ENCODE data around the gene NECTIN4. TPM values are rescaled to one million over a fixed set of nuclear protein-coding genes. Genes with fewer than 3 reads are reported as not detected.
"Not testable (repeated sequence)": the region's sequence is repeated elsewhere in the genome, so short reads cannot be mapped to it uniquely, and the experiment has no call there.

NECTIN4 gene
- 0.05 and 0.18 TPM in 2 replicates for total RNA-seq

- intact Hi-C loops (cut with micrococcal nuclease), result no loop called here
These were observed at the start of gene NECTIN4 for GRCh38 chr1:161089251-161089924. Gene NECTIN4, minus strand, starts transcription at chr1:161089558. Its CDS starts 262 bp downstream, at chr1:161089296.

- intact Hi-C loops (cut with micrococcal nuclease), result loop anchor here (10.0 kb wide), 1 partner anchor 144 kb away; no protein-coding TSS in a partner anchor
These were observed 49.1 kb upstream of the NECTIN4 start for GRCh38 chr1:161138431-161138830.

GRCh38 chr1:161137881-161138280 lies 48.5 kb upstream of the NECTIN4 start:
- intact Hi-C loops (cut with micrococcal nuclease), result loop anchor here (10.0 kb wide), 1 partner anchor 143 kb away; no protein-coding TSS in a partner anchor

- intact Hi-C loops (cut with micrococcal nuclease), result loop anchor here (2.0 to 10.0 kb wide), 2 partner anchors 62 to 138 kb away; no protein-coding TSS in a partner anchor
These were observed 43.9 kb upstream of the NECTIN4 start for GRCh38 chr1:161133220-161133740.

- intact Hi-C loops (cut with micrococcal nuclease), result loop anchor here (1.0 to 10.0 kb wide), 5 partner anchors 14 to 138 kb away; partner anchors contain the start of genes NIT1, PFDN2, PPOX and UFC1
These were observed 43.3 kb upstream of the NECTIN4 start, which contains the start of gene DEDD for GRCh38 chr1:161132410-161133219. Gene DEDD, minus strand, starts transcription at chr1:161132667. Its CDS starts 8,205 bp downstream, at chr1:161124462.

GRCh38 chr1:161131523-161132409 lies 42.4 kb upstream of the NECTIN4 start:
- intact Hi-C loops (cut with micrococcal nuclease), result loop anchor here (1.0 to 10.0 kb wide), 5 partner anchors 13 to 137 kb away; partner anchors contain the start of genes NIT1, PFDN2, PPOX and UFC1

- intact Hi-C loops (cut with micrococcal nuclease), result loop anchor here (10.0 kb wide), 1 partner anchor 135 kb away; no protein-coding TSS in a partner anchor
These were observed 40.9 kb upstream of the NECTIN4 start for GRCh38 chr1:161130266-161130665.

GRCh38 chr1:161128591-161129420 lies 39.4 kb upstream of the NECTIN4 start:
- intact Hi-C loops (cut with micrococcal nuclease), result no loop called here

- intact Hi-C loops (cut with micrococcal nuclease), result loop anchor here (1.0 kb wide), 1 partner anchor 8 kb away; no protein-coding TSS in a partner anchor
These were observed 38.3 kb upstream of the NECTIN4 start for GRCh38 chr1:161127649-161128048.

GRCh38 chr1:161122967-161123366 lies 33.6 kb upstream of the NECTIN4 start:
- intact Hi-C loops (cut with micrococcal nuclease), result no loop called here

GRCh38 chr1:161121834-161122233 lies 32.5 kb upstream of the NECTIN4 start:
- intact Hi-C loops (cut with micrococcal nuclease), result no loop called here

GRCh38 chr1:161121042-161121650 lies 31.8 kb upstream of the NECTIN4 start:
- intact Hi-C loops (cut with micrococcal nuclease), result no loop called here

- intact Hi-C loops (cut with micrococcal nuclease), result loop anchor here (1.0 to 2.0 kb wide), 3 partner anchors 8 to 73 kb away; partner anchors contain the start of gene UFC1
These were observed 29.9 kb upstream of the NECTIN4 start for GRCh38 chr1:161119092-161119903.

- intact Hi-C loops (cut with micrococcal nuclease), result loop anchor here (1.0 to 2.0 kb wide), 3 partner anchors 14 to 50 kb away; partner anchors contain the start of genes DEDD and UFC1
These were observed 28.6 kb upstream of the NECTIN4 start, which contains the start of the genes NIT1 and PFDN2 for GRCh38 chr1:161117759-161118581. Gene NIT1, plus strand, starts transcription at chr1:161118105. Its CDS starts 72 bp downstream, at chr1:161118177. Gene PFDN2, minus strand, starts transcription at chr1:161118037. Its CDS starts 11 bp downstream, at chr1:161118026.

- intact Hi-C loops (cut with micrococcal nuclease), result not testable (repeated sequence)
These were observed 26.6 kb upstream of the NECTIN4 start for GRCh38 chr1:161115961-161116360.

GRCh38 chr1:161115132-161115711 lies 25.9 kb upstream of the NECTIN4 start:
- intact Hi-C loops (cut with micrococcal nuclease), result no loop called here
